ENCODE measurements around the gene AMN. TPM values are rescaled to one million over a fixed set of nuclear protein-coding genes. Genes with fewer than 3 reads are reported as not detected.

The AMN gene
- total and polyA plus RNA-seq, 2 donors (not counting 1 experiment from before 2014, with no cell fraction given), result 11.5 to 15.0 TPM

- no peaks in the 10 kb centered on the region for H3K9me3 ChIP-seq (ENCODE audit: control extremely low read depth in 1 of 3, control insufficient read depth in 2 of 3, insufficient read depth in 1 of 3, low read length in 2 of 3)
- intact Hi-C loops (cut with micrococcal nuclease), result no loop called here
These were observed 10.9 kb upstream of the AMN start for GRCh38 chr14:102911541-102911951.

More at GRCh38 chr14:102911541-102911951, 10.9 kb upstream of the AMN start:
- Mint-ChIP-seq H3K4me3 (no peak overlapping the region), H3K27ac (no peak overlapping the region), H3K4me1 (peaks cover 48% of the 10 kb centered on the region), H3K27me3 (no peaks in the 10 kb centered on the region), H3K9me3 (ENCODE audit: insufficient read depth) (no peaks in the 10 kb centered on the region)
- H3K4me3 ChIP-seq (ENCODE audit: control extremely low read depth in 1 of 5, extremely low read depth in 1 of 5, insufficient read depth in 1 of 5, low read depth in 2 of 5, low read length in 4 of 5), result no peak overlapping the region
- DNase-seq (no peak), ATAC-seq (ENCODE audit: low read depth) (no peak)
- peaks cover 46 to 54% of the 10 kb centered on the region in 2 donors for H3K4me1 ChIP-seq (ENCODE audit: control insufficient read depth in 2 of 2, insufficient read depth in 2 of 2, low read length in 2 of 2)
- peaks cover 12% of the 10 kb centered on the region for H4K20me1 ChIP-seq (ENCODE audit: control insufficient read depth, insufficient read depth, low read length, poor library complexity, severe bottlenecking)
- ChIA-PET CTCF (no interaction called here), POLR2A (no interaction called here)
- TF ChIP-seq EZH2 (IDR thresholded peaks at IDR 0.05; ENCODE audit: borderline replicate concordance, insufficient read depth, low read depth, low read length, poor library complexity, severe bottlenecking) (no peak), CTCF (IDR thresholded peaks at IDR 0.05) (no peak)
- no peak overlapping the region for H3K4me2 ChIP-seq (replicated peaks; ENCODE audit: low read depth, low read length, poor library complexity, severe bottlenecking)
- no peak overlapping the region for H3K27ac ChIP-seq (ENCODE audit: low read length in 2 of 2)
- peaks cover 0 to 34% of the 10 kb centered on the region in 2 experiments for H3K36me3 ChIP-seq (replicated peaks in 1 of 2; ENCODE audit: control extremely low read depth in 1 of 2, control insufficient read depth in 1 of 2, extremely low read depth in 1 of 2, insufficient read depth in 2 of 2, low read length in 1 of 2)
- no peak overlapping the region for H3K9ac ChIP-seq (ENCODE audit: low read length)
- no peak overlapping the region for H2AFZ ChIP-seq (ENCODE audit: insufficient read depth, low read depth, low read length, poor library complexity, severe bottlenecking)
- 95% methylated on average over 19 of the region's 19 CpGs for WGBS (ENCODE audit: insufficient coverage)
- H3K27me3 ChIP-seq (replicated peaks in 1 of 4; ENCODE audit: control extremely low read depth in 1 of 4, control insufficient read depth in 3 of 4, insufficient read depth in 4 of 4, low read length in 3 of 4), result no peaks in the 10 kb centered on the region
- H3K79me2 ChIP-seq (ENCODE audit: control insufficient read depth, insufficient read depth, low read length), result peaks cover 28% of the 10 kb centered on the region
